D341Med (cell line): Measurements from ENCODE around the gene UGT1A3.
"Not testable (repeated sequence)": the region's sequence is repeated elsewhere in the genome, so short reads cannot be mapped to it uniquely, and the experiment has no call there.

Experiments
- DNase-seq: peaks from one replicate; pipeline ENCODE4 v3.0.0; 2012; ENCODE audit warnings: low spot score

The UGT1A3 gene

GRCh38 chr2:233707940-233708644, 20.8 kb upstream of the UGT1A3 start:
- no peak for DNase-seq

DNA sequence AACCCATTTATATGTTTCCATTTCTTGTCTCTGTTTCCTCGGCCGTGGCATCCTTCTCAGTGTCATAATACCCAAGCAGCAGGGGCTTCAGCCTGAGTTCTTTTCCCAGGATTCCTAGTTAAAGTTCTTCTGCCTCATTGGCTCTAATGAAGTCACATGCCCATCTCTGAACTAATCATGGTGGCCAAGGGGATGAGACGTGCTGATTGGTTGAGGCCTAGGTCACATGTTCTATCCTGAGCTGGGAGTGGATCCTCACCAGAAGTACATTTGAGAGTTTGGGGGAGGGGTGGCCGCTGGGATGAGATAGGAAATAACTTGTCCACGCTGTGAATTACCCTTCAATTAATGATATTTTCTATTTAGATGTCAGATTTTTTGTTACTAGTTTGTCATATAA, 19.9 kb upstream of the UGT1A3 start:
- no peak for DNase-seq

GRCh38 chr2:233711312-233712008, 17.4 kb upstream of the UGT1A3 start:
- peak; percentile 81 for DNase-seq

DNA sequence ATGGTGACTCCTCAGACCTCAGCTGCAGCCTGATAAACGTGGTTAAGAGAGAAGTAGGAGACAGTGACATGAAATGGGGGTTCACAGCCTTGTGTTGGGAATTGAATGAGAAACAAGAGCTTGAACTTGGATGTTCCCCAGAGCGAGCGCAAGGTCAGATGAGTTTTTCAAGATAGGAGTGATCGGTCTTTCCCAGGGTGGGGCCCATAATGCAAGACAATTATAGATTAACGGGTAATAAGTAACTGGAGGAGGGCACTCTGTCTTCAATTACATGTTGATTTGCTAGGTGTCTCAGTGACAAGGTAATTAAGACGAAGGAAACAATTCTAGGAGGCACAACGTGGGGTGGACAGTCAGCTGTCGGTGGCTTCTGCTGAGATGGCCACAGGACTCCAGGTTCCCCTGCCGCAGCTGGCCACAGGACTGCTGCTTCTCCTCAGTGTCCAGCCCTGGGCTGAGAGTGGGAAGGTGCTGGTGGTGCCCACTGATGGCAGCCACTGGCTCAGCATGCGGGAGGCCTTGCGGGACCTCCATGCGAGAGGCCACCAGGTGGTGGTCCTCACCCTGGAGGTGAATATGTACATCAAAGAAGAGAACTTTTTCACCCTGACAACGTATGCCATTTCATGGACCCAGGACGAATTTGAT, 16.1 kb upstream of the UGT1A3 start, which contains the start of gene UGT1A5:
Gene UGT1A5 (plus strand): TSS at position 297 of the 651 bp plus-strand sequence. CDS start 85 bp downstream, at position 382.
- no peak for DNase-seq

- no peak for DNase-seq
Observed at GRCh38 chr2:233713262-233713615, 15.6 kb upstream of the UGT1A3 start.

GRCh38 chr2:233714121-233714520, 14.7 kb upstream of the UGT1A3 start:
- no peak for DNase-seq

DNA sequence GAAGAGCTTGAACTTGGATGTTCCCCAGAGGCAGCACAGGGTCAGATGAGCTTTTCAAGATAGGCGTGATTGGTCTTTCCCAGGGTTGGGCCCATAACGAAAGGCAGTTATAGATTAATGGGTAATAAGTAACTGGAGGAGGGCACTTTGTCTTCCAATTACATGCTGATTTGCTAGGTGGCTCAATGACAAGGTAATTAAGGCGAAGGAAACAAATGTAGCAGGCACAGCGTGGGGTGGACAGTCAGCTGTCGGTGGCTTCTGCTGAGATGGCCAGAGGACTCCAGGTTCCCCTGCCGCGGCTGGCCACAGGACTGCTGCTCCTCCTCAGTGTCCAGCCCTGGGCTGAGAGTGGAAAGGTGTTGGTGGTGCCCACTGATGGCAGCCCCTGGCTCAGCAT, 10.3 kb upstream of the UGT1A3 start, which contains the start of gene UGT1A4:
Gene UGT1A4 (plus strand): TSS at position 185 of the 400 bp plus-strand sequence. CDS start 85 bp downstream, at position 270.
- DNase-seq = no peak

DNA sequence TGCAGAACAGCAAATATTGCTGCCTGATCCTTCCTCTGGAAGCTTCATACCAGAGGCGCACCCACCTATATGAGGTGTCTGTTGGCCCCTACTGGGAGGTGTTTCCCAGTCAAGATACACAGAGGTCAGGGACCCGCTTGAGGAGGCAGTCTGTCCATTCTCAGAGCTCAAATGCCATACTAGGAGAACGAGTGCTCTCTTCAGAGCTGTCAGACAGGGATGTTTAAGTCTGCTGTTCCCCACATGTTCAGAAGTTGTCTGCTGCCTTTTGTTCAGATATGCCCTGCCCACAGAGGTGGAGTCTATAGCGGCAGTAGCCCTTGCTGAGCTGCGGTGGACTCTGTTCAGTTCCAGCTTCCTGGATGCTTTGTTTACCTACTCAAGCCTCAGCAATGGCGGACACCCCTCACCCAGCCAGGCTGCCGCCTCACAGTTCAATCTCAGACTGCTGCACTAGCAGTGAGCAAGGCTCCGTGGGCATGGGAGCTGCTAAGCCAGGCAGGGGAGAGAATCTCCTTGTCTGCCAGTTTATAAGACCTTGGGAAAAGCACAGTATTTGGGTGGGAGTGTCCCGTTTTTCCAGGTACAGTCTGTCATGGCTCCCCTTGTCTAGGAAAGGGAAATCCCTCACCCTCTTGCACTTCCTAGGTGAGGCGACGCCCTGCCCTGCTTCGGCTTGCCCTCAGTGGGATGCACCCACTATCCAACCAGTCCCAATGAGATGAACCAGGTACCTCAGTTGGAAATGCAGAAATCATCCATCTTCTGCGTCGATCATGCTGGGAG, 8.2 kb downstream of the UGT1A3 start:
- not testable (repeated sequence) for DNase-seq

DNA sequence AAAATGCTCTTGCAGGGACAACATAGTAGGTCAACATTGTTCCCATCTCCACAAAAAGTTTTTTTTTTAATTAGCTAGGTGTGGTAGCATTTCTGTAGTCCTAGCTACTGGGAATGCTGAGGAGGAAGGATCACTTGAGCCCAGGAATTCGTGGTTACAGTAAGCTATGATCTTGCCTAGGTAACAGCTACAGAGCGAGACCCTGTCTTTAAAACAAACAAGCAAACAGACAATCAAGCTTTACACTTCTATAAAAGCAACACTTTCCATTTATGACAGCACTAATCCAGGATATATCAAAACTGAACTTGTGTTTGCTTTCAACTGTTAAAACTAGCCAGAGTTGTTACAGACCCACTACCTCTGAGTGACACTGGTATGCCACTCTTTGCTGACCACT, 12.0 kb downstream of the UGT1A3 start:
- no peak for DNase-seq

GRCh38 chr2:233743464-233744259, 14.8 kb downstream of the UGT1A3 start:
- DNase-seq = no peak

GRCh38 chr2:233745073-233745755, 16.4 kb downstream of the UGT1A3 start:
- DNase-seq = no peak

GRCh38 chr2:233745838-233746237, 17.0 kb downstream of the UGT1A3 start:
- DNase-seq = not testable (repeated sequence)

DNA sequence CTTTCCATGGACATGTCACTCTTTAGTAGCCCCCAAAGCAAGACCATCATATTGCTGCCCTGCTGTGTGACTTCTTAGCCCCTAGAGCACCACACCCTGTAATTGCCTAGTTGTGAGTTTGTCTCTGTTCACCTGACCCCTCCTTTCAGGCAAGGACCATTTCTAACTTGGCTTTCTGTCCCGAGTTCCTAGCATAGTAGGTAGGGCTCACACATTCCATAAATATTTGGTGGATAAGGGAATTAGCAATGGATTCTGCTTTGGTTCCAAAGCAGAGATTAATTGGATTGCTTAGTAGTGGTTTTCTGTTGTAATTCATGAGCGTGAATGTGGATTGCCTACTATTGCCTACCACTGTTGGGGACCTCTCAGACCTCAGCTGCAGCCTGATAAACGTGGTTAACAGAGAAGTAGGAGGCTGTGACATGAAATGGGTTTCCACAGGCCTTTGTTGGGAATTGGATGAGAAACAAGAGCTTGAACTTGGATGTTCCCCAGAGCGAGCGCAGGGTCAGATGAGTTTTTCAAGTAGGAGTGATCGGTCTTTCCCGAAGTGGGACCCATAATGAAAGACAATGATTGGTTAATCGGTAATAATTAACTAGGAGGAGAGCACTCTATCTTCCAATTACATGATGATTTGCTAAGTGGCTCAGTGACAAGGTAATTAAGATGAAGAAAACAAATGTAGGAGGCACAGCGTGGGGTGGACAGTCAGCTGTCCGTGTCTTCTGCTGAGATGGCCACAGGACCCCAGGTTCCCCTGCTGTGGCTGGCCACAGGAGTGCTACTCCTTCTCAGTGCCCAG, 17.8 kb downstream of the UGT1A3 start:
- DNase-seq = no peak

- DNase-seq = no peak
Observed at GRCh38 chr2:233747283-233747544, 18.4 kb downstream of the UGT1A3 start.

- not testable (repeated sequence) for DNase-seq
Observed at GRCh38 chr2:233750689-233751088, 21.8 kb downstream of the UGT1A3 start.

- not testable (repeated sequence) for DNase-seq
Observed at GRCh38 chr2:233751212-233752009, 22.6 kb downstream of the UGT1A3 start.

GRCh38 chr2:233754872-233755611, 26.2 kb downstream of the UGT1A3 start:
- no peak for DNase-seq

GRCh38 chr2:233756429-233757081, 27.7 kb downstream of the UGT1A3 start:
- no peak for DNase-seq
